GM08714 (cell line): ENCODE results near the gene LRRC32.
"Not testable (repeated sequence)": the region's sequence is repeated elsewhere in the genome, so short reads cannot be mapped to it uniquely, and the experiment has no call there.

Experiments
- H3K4me3 ChIP-seq: fragments of 200-500 bp; sonication (Bioruptor generic); 2 replicates; pipeline ENCODE4 v1.5.1; 2014; ENCODE audit warnings: mild to moderate bottlenecking, low read length, inconsistent platforms
- ZNF274 ChIP-seq: IDR thresholded peaks from 2 replicates; pipeline ENCODE4 v1.6.1; 2012; ENCODE audit warnings: mild to moderate bottlenecking, low read depth, low read length

Gene LRRC32

DNA sequence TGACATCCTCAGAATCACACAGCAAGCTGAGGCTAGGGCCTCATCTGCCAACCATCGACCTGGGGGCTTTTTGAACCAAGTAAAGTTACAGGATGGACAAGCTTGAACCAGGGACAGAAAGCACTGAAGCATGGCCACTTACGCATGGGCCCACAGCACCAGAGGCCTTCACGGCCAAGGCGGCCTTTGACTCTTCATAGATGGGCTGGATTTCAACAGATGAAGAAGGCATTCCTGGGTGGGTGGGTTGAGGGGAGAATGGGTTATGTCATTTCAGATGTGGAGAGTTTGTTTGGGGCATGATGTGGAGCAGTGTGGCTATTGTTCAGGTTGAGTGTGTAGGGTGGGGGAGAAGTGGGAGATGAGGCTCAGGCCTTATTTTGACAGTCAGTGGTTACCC is 60.2 kb downstream of the LRRC32 start:
- no peak for TF ChIP-seq ZNF274
- no peak overlapping the region for H3K4me3 ChIP-seq

DNA sequence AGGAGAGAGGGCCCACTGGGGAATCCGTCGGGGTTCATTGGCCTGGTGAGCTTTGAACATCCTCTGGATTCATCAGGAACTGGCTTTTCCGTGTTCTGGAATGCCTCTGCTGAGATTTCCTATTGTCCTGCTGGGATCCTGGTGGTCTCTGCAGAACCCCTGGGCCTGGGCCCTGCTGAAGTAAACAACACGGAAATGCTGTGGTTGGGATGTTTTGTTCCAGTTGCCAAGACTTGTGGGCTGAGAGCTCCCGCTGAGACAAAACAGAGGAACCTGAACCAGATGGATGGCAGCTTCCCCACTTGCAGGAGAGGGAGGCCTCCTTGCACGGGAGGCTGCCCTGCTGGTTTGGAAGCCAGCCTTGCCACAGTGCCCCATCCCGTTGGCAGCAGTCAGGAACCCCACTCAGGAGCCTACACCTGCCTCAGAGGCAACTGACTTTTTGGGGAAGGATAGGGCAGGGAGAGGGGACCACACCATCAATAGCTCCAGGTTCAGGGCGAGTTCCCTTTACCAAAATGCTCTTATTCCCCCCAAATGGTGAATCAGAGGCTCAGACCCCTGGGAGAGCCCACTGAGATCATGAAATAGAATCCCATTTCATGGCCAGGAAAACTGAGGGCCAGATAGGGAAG is 60.7 kb downstream of the LRRC32 start:
- H3K4me3 ChIP-seq = no peak overlapping the region
- TF ChIP-seq ZNF274 = no peak

DNA sequence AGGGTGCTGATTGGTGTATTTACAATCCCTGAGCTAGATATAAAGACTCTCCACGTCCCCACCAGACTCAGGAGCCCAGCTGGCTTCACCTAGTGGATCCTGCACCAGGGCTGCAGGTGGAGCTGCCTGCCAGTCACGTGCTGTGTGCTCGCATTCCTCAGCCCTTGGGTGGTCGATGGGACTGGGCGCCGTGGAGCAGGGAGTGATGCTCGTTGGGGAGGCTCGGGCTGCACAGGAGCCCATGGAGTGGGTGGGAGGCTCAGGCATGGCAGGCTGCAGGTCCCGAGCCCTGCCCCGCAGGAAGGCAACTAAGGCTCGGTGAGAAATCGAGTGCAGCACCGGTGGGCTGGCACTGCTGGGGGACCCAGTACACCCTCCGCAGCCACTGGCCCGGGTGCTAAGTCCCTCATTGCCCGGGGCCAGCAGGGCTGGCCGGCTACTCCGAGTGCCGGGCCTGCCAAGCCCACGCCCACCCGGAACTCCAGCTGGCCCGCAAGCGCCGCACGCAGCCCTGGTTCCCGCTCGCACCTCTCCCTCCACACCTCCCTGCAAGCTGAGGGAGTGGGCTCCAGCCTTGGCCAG is 61.6 kb downstream of the LRRC32 start:
- H3K4me3 ChIP-seq = not testable (repeated sequence)

DNA sequence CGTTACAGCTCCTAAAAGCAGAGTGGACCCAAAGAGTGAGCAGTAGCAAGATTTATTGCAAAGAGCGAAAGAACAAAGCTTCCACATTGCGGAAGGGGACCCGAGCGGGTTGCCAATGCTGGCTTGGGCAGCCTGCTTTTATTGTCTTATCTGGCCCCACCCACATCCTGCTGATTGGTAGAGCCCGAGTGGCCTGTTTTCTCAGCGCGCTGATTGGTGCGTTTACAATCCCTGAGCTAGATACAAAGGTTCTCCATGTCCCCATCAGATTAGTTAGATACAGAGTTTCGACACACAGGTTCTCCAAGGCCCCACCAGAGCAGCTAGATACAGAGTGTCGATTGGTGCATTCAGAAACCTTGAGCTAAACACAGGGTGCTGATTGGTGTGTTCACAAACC is 62.3 kb downstream of the LRRC32 start:
- not testable (repeated sequence) for H3K4me3 ChIP-seq
